Measurements from ENCODE around the gene PTPRC.

The PTPRC gene

DNA sequence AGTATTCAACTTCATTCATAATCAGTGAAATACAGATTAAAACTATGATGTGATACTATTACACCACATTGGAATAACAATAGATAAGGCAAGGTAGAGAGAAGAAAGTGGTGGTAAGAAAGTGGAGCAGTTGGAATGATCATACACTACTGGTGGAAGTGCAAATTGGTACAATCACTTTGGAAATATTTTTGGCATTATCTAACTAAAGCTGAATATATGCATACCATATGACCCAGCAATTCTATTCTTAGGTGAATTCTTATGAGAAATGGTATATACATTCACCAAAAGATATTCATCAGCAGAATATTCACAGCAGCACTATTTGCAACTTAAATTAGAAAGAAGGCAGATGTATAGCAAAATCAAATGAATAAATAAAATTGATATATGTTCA is 21.4 kb upstream of the PTPRC start:
- Histone ChIP-seq H3K27ac (ENCODE audit: low read depth, low read length) (no peak overlapping the region), H3K4me2 (ENCODE audit: low read length) (no peak overlapping the region), H3K14ac (ENCODE audit: low read length) (no peak overlapping the region), H4K12ac (ENCODE audit: low read depth, low read length) (no peak overlapping the region), H3K23ac (ENCODE audit: low read length) (no peak overlapping the region), H3K27me3 (ENCODE audit: insufficient read depth, low read length) (no peaks in the 10 kb centered on the region), H2BK12ac (ENCODE audit: low read length) (no peak overlapping the region), H3K4me1 (ENCODE audit: control insufficient read depth in 1 of 2, insufficient read depth in 2 of 2, low read length in 2 of 2) (no peaks in the 10 kb centered on the region), H4K91ac (ENCODE audit: low read depth, low read length) (no peak overlapping the region), H3K18ac (ENCODE audit: low read length) (no peak overlapping the region), H3K36me3 (ENCODE audit: control insufficient read depth in 1 of 2, insufficient read depth in 2 of 2, low read length in 2 of 2) (no peaks in the 10 kb centered on the region), H3K79me2 (ENCODE audit: control insufficient read depth, insufficient read depth, low read length, poor library complexity) (no peaks in the 10 kb centered on the region), H3K4ac (ENCODE audit: low read depth, low read length) (no peak overlapping the region), H3K4me3 (ENCODE audit: low read depth, low read length) (no peak overlapping the region), H2AK5ac (ENCODE audit: low read length) (no peak overlapping the region), H3K9ac (ENCODE audit: low read length) (no peak overlapping the region), H3K79me1 (ENCODE audit: low read length) (no peaks in the 10 kb centered on the region), H3K9me3 (ENCODE audit: insufficient read depth, low read depth, low read length) (no peaks in the 10 kb centered on the region), H2BK120ac (ENCODE audit: insufficient read depth, low read length, poor library complexity) (no peak overlapping the region), H4K8ac (ENCODE audit: low read depth, low read length) (no peak overlapping the region), H2AFZ (ENCODE audit: insufficient read depth, low read length, poor library complexity) (no peak overlapping the region), H2BK5ac (ENCODE audit: low read depth, low read length, poor library complexity) (no peak overlapping the region)
- DNase-seq = peak in 1 of 2 donors; percentile 12

- no peaks in the 10 kb centered on the region for H3K4me1 ChIP-seq (ENCODE audit: control insufficient read depth in 1 of 2, insufficient read depth in 2 of 2, low read length in 2 of 2)
- H3K18ac ChIP-seq (ENCODE audit: low read length) = no peak overlapping the region
- no peak overlapping the region for H4K91ac ChIP-seq (ENCODE audit: low read depth, low read length)
- H3K4ac ChIP-seq (ENCODE audit: low read depth, low read length) = no peak overlapping the region
- H3K79me1 ChIP-seq (ENCODE audit: low read length) = no peaks in the 10 kb centered on the region
- no peaks in the 10 kb centered on the region for H3K36me3 ChIP-seq (ENCODE audit: control insufficient read depth in 1 of 2, insufficient read depth in 2 of 2, low read length in 2 of 2)
- no peak overlapping the region for H3K27ac ChIP-seq (ENCODE audit: low read depth, low read length)
- WGBS (ENCODE audit: extremely low coverage, insufficient coverage, insufficient read length) = no CpG with 5 or more reads among the region's 5 CpGs
- H3K14ac ChIP-seq (ENCODE audit: low read length) = no peak overlapping the region
- H3K4me3 ChIP-seq (ENCODE audit: low read depth, low read length) = no peak overlapping the region
- no peak for DNase-seq
- no peak overlapping the region for H4K8ac ChIP-seq (ENCODE audit: low read depth, low read length)
- H3K9me3 ChIP-seq (ENCODE audit: insufficient read depth, low read depth, low read length) = no peaks in the 10 kb centered on the region
- H2BK12ac ChIP-seq (ENCODE audit: low read length) = no peak overlapping the region
- no peak overlapping the region for H3K23ac ChIP-seq (ENCODE audit: low read length)
- H2BK120ac ChIP-seq (ENCODE audit: insufficient read depth, low read length, poor library complexity) = no peak overlapping the region
- H2AFZ ChIP-seq (ENCODE audit: insufficient read depth, low read length, poor library complexity) = no peak overlapping the region
- no peak overlapping the region for H4K12ac ChIP-seq (ENCODE audit: low read depth, low read length)
- no peaks in the 10 kb centered on the region for H3K79me2 ChIP-seq (ENCODE audit: control insufficient read depth, insufficient read depth, low read length, poor library complexity)
- no peaks in the 10 kb centered on the region for H3K27me3 ChIP-seq (ENCODE audit: insufficient read depth, low read length)
- H2BK5ac ChIP-seq (ENCODE audit: low read depth, low read length, poor library complexity) = no peak overlapping the region
- H2AK5ac ChIP-seq (ENCODE audit: low read length) = no peak overlapping the region
- H3K4me2 ChIP-seq (ENCODE audit: low read length) = no peak overlapping the region
- no peak overlapping the region for H3K9ac ChIP-seq (ENCODE audit: low read length)
Observed at GRCh38 chr1:198619375-198620140, 19.3 kb upstream of the PTPRC start.

- H3K79me1 ChIP-seq (ENCODE audit: low read length) = no peaks in the 10 kb centered on the region
Observed at GRCh38 chr1:198620218-198620617, 18.6 kb upstream of the PTPRC start.

DNA sequence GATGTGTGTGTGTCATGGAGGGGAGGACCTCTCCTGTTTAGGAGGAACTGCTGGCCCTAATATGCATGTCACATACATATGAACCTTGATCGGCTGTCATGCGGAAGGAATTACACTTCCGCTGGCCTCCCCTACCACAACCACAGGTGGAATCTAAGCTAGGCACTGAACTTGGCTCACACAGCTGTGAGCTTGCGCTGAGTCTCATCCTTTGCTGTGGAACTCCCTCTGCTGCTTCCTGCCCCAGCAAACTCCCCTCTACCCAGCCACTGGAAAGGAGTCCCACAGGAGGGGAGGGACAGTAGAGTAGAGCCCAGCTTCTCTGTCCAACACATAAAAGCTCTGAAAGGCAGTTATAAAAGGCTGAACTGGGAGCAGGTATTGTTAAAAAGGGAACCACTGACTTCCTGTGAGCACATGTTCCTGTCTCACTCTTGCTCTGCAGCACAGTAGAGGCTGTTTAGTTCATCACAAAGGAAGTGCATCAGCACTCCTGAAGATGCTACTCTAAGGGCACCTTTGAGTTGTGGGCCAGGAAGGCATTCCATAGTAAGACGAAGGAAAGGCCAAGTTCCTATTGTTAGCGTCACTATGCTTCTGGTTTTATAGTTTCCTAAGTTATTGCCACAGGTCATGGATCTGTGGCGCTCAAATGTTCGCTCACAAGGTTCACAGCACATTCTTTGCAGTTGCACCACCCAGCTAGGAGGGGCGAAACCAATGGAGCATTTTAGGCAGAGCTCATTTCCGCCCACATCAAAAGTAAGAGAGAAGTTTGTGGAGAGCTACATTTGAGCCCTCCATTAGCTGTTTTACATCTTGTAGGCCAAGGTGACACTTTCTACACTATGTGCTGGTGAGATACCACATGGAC is 17.7 kb upstream of the PTPRC start:
- H3K9ac ChIP-seq (ENCODE audit: low read length) = no peak overlapping the region
- H4K12ac ChIP-seq (ENCODE audit: low read depth, low read length) = no peak overlapping the region
- no peak overlapping the region for H3K4me2 ChIP-seq (ENCODE audit: low read length)
- no peaks in the 10 kb centered on the region for H3K36me3 ChIP-seq (ENCODE audit: control insufficient read depth in 1 of 2, insufficient read depth in 2 of 2, low read length in 2 of 2)
- no peaks in the 10 kb centered on the region for H3K4me1 ChIP-seq (ENCODE audit: control insufficient read depth in 1 of 2, insufficient read depth in 2 of 2, low read length in 2 of 2)
- no peak overlapping the region for H2AK5ac ChIP-seq (ENCODE audit: low read length)
- H4K8ac ChIP-seq (ENCODE audit: low read depth, low read length) = no peak overlapping the region
- H3K27me3 ChIP-seq (ENCODE audit: insufficient read depth, low read length) = no peaks in the 10 kb centered on the region
- no peaks in the 10 kb centered on the region for H3K79me1 ChIP-seq (ENCODE audit: low read length)
- H3K4me3 ChIP-seq (ENCODE audit: low read depth, low read length) = no peak overlapping the region
- peak in 1 of 2 donors; percentile 34 for DNase-seq
- H3K4ac ChIP-seq (ENCODE audit: low read depth, low read length) = no peak overlapping the region
- no peak overlapping the region for H3K14ac ChIP-seq (ENCODE audit: low read length)
- no peaks in the 10 kb centered on the region for H3K9me3 ChIP-seq (ENCODE audit: insufficient read depth, low read depth, low read length)
- H3K18ac ChIP-seq (ENCODE audit: low read length) = no peak overlapping the region
- H2AFZ ChIP-seq (ENCODE audit: insufficient read depth, low read length, poor library complexity) = no peak overlapping the region
- no peak overlapping the region for H4K91ac ChIP-seq (ENCODE audit: low read depth, low read length)
- no peaks in the 10 kb centered on the region for H3K79me2 ChIP-seq (ENCODE audit: control insufficient read depth, insufficient read depth, low read length, poor library complexity)
- no CpG with 5 or more reads among the region's 10 CpGs for WGBS (ENCODE audit: extremely low coverage, insufficient coverage, insufficient read length)
- no peak overlapping the region for H3K23ac ChIP-seq (ENCODE audit: low read length)
- no peak overlapping the region for H3K27ac ChIP-seq (ENCODE audit: low read depth, low read length)
- no peak overlapping the region for H2BK12ac ChIP-seq (ENCODE audit: low read length)
- no peak overlapping the region for H2BK120ac ChIP-seq (ENCODE audit: insufficient read depth, low read length, poor library complexity)
- no peak overlapping the region for H2BK5ac ChIP-seq (ENCODE audit: low read depth, low read length, poor library complexity)

More at GRCh38 chr1:198620218-198620617, 18.6 kb upstream of the PTPRC start:
- H2AFZ ChIP-seq (ENCODE audit: insufficient read depth, low read length, poor library complexity) = no peak overlapping the region
- H3K9ac ChIP-seq (ENCODE audit: low read length) = no peak overlapping the region
- no peaks in the 10 kb centered on the region for H3K27me3 ChIP-seq (ENCODE audit: insufficient read depth, low read length)
- no peak overlapping the region for H3K14ac ChIP-seq (ENCODE audit: low read length)
- no peaks in the 10 kb centered on the region for H3K79me2 ChIP-seq (ENCODE audit: control insufficient read depth, insufficient read depth, low read length, poor library complexity)
- H3K9me3 ChIP-seq (ENCODE audit: insufficient read depth, low read depth, low read length) = no peaks in the 10 kb centered on the region
- H3K18ac ChIP-seq (ENCODE audit: low read length) = no peak overlapping the region
- H2BK120ac ChIP-seq (ENCODE audit: insufficient read depth, low read length, poor library complexity) = no peak overlapping the region
- no peak overlapping the region for H2BK5ac ChIP-seq (ENCODE audit: low read depth, low read length, poor library complexity)
- H4K8ac ChIP-seq (ENCODE audit: low read depth, low read length) = no peak overlapping the region
- H2AK5ac ChIP-seq (ENCODE audit: low read length) = no peak overlapping the region
- H3K4me2 ChIP-seq (ENCODE audit: low read length) = no peak overlapping the region
- H4K12ac ChIP-seq (ENCODE audit: low read depth, low read length) = no peak overlapping the region
- no peak overlapping the region for H3K23ac ChIP-seq (ENCODE audit: low read length)
- no peaks in the 10 kb centered on the region for H3K36me3 ChIP-seq (ENCODE audit: control insufficient read depth in 1 of 2, insufficient read depth in 2 of 2, low read length in 2 of 2)
- no peak overlapping the region for H3K4me3 ChIP-seq (ENCODE audit: low read depth, low read length)
- no peak overlapping the region for H3K4ac ChIP-seq (ENCODE audit: low read depth, low read length)
- WGBS (ENCODE audit: extremely low coverage, insufficient coverage, insufficient read length) = no CpG with 5 or more reads among the region's 3 CpGs
- H2BK12ac ChIP-seq (ENCODE audit: low read length) = no peak overlapping the region
- H3K27ac ChIP-seq (ENCODE audit: low read depth, low read length) = no peak overlapping the region
- H3K4me1 ChIP-seq (ENCODE audit: control insufficient read depth in 1 of 2, insufficient read depth in 2 of 2, low read length in 2 of 2) = no peaks in the 10 kb centered on the region
- DNase-seq = peak in 1 of 2 donors; percentile 60
- no peak overlapping the region for H4K91ac ChIP-seq (ENCODE audit: low read depth, low read length)
